Activated CD4-positive, alpha-beta T cell treated with anti-CD3 and anti-CD28 coated beads, Interleukin-2, amount 50 U/mL, for 24 hours (primary cell): Measurements from ENCODE around the gene CTCFL.

Experiments used
- DNase-seq, 2 donors: peaks; one replicate each; pipeline ENCODE4 v3.0.0-alpha.2; 2020; ENCODE audit warnings: low read depth in 1 of 2, low spot score in 1 of 2

The CTCFL gene

GRCh38 chr20:57448764-57449354, 76.1 kb downstream of the CTCFL start:
- DNase-seq, result no peak
